Measurements from ENCODE around the gene RPS14.
A peak's percentile ranks its signal among the peaks of the same experiment; 100 is the strongest.

Gene RPS14

GRCh38 chr5:150412319-150413175 is 37.0 kb downstream of the RPS14 start, which contains the start of gene CD74:
Gene CD74 (minus strand): TSS chr5:150412910. CDS start chr5:150412749, 161 bp downstream.
- DNase-seq, result peak; percentile 85 to 95 (median 92)

GRCh38 chr5:150411245-150411979 is 38.1 kb downstream of the RPS14 start:
- DNase-seq, result peak; percentile 25 to 80 (median 58)

- peak in 5 of 6 experiments; percentile 51 to 73 (median 59) for DNase-seq
Measured at GRCh38 chr5:150410524-150411244, 38.9 kb downstream of the RPS14 start.

- peak; percentile 10 to 39 (median 26) for DNase-seq
Measured at GRCh38 chr5:150409638-150410523, 39.7 kb downstream of the RPS14 start.

- DNase-seq, result no peak
Measured at GRCh38 chr5:150408231-150408943, 41.2 kb downstream of the RPS14 start.

- no peak for DNase-seq
Measured at GRCh38 chr5:150407096-150407720, 42.3 kb downstream of the RPS14 start.

GRCh38 chr5:150406723-150407095 is 42.8 kb downstream of the RPS14 start:
- no peak for DNase-seq

GRCh38 chr5:150406103-150406722 is 43.3 kb downstream of the RPS14 start:
- no peak for DNase-seq

- DNase-seq, result no peak
Measured at GRCh38 chr5:150404941-150405816, 44.4 kb downstream of the RPS14 start.

- no peak for DNase-seq
Measured at GRCh38 chr5:150404535-150404934, 45.0 kb downstream of the RPS14 start.

- no peak for DNase-seq
Measured at GRCh38 chr5:150404121-150404520, 45.4 kb downstream of the RPS14 start.

GRCh38 chr5:150402901-150403342 is 46.6 kb downstream of the RPS14 start:
- DNase-seq, result no peak

- DNase-seq, result no peak
Measured at GRCh38 chr5:150402229-150402773, 47.2 kb downstream of the RPS14 start.

- DNase-seq, result no peak
Measured at GRCh38 chr5:150401376-150402228, 47.9 kb downstream of the RPS14 start.

- DNase-seq, result no peak
Measured at GRCh38 chr5:150401076-150401375, 48.5 kb downstream of the RPS14 start.

GRCh38 chr5:150400316-150401075 is 49.0 kb downstream of the RPS14 start:
- no peak for DNase-seq

GRCh38 chr5:150399524-150400211 is 49.9 kb downstream of the RPS14 start:
- DNase-seq, result no peak
